Astrocyte of the spinal cord (primary cell): ENCODE results near the gene PDGFB.

Experiments
- DNase-seq: peaks from one replicate; pipeline ENCODE4 v3.0.0; 2011; ENCODE audit warnings: low read depth, low spot score
- H3K4me3 ChIP-seq: 2 replicates; pipeline ENCODE4 v1.5.1; 2011; ENCODE audit warnings: low read depth, mild to moderate bottlenecking, low read length, moderate library complexity
- CTCF ChIP-seq: IDR thresholded peaks from 2 replicates; pipeline ENCODE4 v1.5.1; 2012; ENCODE audit warnings: low read depth, mild to moderate bottlenecking, low read length, inconsistent platforms
- in situ Hi-C: cut with HindIII; loops from 2 replicates; pipeline ENCODE4 v1.10.0; 2017; ENCODE audit warnings: low sequenced_read_pairs

PDGFB gene

GRCh38 chr22:39289975-39290720 is 45.4 kb upstream of the PDGFB start:
- no peak overlapping the region for H3K4me3 ChIP-seq
- no peak for TF ChIP-seq CTCF
- in situ Hi-C loops: no loop called here
- DNase-seq: no peak

- TF ChIP-seq CTCF: no peak
- H3K4me3 ChIP-seq: no peak overlapping the region
- in situ Hi-C loops: no loop called here
- no peak for DNase-seq
Measured at GRCh38 chr22:39289533-39289932, 44.8 kb upstream of the PDGFB start.

DNA sequence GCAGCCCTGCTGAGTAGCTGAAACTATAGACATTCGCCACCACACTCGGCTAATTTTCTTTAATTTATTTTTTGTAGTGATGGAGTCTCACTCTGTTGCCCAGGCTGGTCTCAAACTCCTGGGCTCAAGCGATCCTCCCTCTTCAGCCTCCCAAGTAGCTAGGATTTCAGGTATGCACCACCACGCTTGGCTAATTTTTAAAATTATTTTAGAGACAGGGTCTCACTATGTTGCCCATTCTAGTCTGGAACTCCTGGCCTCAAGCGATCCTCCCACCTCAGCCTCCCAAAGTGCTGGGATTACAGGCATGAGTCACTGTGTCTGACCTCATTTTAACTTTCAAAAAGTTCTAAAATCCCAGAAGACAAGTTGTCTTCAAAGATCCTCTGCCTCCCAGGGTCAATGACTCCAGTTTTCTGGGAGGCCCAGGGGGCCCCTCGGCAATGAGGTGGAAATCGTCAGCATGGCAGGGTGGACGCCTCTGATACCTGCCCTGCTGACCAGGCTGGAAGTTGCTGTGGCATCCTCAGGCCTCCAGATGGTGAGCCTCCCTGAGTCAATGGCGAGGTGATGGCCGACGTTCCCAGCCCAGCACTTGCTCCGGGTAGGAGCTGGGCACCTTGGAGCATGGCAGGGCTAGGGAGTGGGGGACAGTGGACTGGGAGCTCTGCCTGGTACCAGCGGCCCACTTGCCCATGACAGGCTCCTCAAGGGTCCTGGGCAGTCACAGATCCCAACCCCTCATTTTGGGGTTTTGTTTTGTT is 43.5 kb upstream of the PDGFB start:
- in situ Hi-C loops: no loop called here
- DNase-seq: no peak
- no peak for TF ChIP-seq CTCF
- no peak overlapping the region for H3K4me3 ChIP-seq

DNA sequence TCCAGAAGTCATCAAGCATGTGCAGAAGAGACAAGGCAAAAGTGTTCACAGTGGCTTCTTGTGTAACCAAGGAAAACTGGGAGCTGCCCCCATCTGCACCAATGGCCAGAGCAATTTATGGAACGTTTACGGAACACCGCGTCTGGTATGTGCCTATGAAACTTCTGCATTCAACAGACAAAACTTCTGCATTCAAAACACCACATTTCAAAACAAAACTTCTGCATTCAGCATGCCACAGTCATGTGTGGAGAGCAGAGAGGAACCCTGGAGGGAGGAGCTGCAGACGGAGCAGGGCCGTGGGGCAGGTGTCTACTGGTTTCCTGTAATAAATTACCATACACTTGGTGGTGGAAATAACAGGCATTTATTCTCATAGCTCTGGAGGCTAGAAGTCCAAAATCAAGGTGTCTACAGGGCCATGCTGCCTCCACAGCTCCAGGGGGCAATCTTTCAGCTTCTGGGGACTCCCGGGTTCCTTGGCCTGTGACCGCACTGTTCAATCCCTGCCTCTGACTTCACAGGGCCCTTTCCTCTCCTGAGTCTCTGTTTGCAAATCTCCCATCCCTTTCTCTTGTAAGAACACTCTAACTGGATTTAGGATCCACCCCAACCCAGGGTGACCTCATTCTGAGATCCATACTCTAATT is 42.4 kb upstream of the PDGFB start:
- H3K4me3 ChIP-seq: no peak overlapping the region
- DNase-seq: no peak
- in situ Hi-C loops: no loop called here

DNA sequence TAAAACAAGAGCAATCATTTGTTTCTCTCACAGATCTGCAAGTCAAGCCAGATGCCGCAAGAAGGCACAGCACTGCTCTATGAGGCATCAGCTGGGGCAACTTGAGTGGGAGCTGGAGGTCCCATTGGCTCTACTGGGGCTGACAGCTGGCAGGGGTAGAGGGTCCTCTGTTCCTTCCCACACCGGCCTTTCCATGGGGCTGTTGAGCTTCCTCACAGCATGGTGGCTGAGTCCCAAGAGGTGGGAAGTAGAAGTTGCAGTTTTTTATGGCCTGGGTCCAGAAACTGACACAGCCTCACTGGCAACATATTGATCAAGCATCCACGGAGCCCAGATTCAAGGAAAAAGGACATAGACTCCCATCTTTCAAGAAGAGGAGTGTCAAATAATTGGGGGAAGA is 40.2 kb upstream of the PDGFB start:
- TF ChIP-seq CTCF: no peak
- H3K4me3 ChIP-seq: no peak overlapping the region
- in situ Hi-C loops: no loop called here
- DNase-seq: no peak

More for the DNA sequence above, 42.4 kb upstream of the PDGFB start:
- no peak for TF ChIP-seq CTCF

DNA sequence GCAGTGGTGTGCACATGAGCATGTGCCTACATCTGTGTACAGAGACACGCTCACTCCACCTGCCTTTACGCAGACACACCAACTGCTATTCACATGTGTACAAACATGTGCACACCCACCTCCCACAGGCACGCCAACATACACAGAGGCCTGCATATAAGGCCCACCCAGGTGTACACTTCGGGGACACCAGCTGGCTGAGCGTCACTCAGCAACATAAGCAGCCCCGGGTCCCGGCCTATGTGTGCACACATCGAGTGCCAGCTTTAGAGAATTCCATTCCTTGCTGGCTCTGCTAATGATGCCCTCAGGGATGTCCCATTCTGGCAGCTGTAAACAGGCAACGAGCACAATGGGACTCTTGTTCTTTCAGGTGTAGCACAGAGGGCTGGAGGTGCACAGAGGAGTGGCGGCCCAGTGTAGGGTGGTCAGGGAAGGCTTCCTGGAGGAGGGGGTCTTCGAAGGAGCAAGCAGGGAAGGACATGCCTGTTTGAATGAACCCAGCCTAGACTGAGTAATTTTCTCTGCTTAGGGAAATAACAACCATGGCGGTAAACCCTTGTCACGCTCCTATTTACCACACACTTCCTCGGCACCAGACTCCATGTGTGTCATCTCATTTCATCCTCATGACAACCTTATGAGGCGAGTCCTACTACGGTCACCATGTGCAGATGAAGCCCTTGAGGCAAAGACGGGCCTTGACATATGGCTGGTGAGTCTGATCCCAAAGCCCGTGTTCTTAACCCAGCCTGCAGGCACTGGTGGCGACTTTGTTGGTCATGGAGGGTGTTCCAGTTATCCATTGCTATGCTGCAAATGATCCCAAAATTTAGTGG is 39.6 kb upstream of the PDGFB start:
- TF ChIP-seq CTCF: no peak
- in situ Hi-C loops: no loop called here
- no peak overlapping the region for H3K4me3 ChIP-seq
- no peak for DNase-seq
